Stimulated activated CD4-positive, alpha-beta T cell treated with anti-CD3 and anti-CD28 coated beads, Interleukin-1b, Interleukin-23, amount 100 ng/mL, for 4 hours (primary cell): ENCODE results near the gene KRTAP9-1.
"Not testable (repeated sequence)": the region's sequence is repeated elsewhere in the genome, so short reads cannot be mapped to it uniquely, and the experiment has no call there.

Experiments
- DNase-seq, 2 donors: peaks; one replicate each; pipeline ENCODE4 v3.0.0-alpha.2; 2020; ENCODE audit warnings: low read depth in 2 of 2

The KRTAP9-1 gene

GRCh38 chr17:41178843-41179616, 10.7 kb upstream of the KRTAP9-1 start:
- DNase-seq = no peak

- DNase-seq = no peak
These were observed 5.2 kb upstream of the KRTAP9-1 start, which contains the start of gene KRTAP4-1 for GRCh38 chr17:41184480-41184961. Gene KRTAP4-1 (minus strand): TSS chr17:41184911. CDS start chr17:41184854, 57 bp downstream.

GRCh38 chr17:41185001-41185400, 4.7 kb upstream of the KRTAP9-1 start:
- DNase-seq = no peak

GRCh38 chr17:41186872-41187271, 2.8 kb upstream of the KRTAP9-1 start:
- no peak for DNase-seq

GRCh38 chr17:41190328-41190727, 641 bp downstream of the KRTAP9-1 start:
- DNase-seq = no peak

- no peak for DNase-seq
These were observed 6.4 kb downstream of the KRTAP9-1 start for GRCh38 chr17:41196068-41196467.

GRCh38 chr17:41199421-41200078, 9.9 kb downstream of the KRTAP9-1 start:
- no peak for DNase-seq

GRCh38 chr17:41211845-41212466, 22.3 kb downstream of the KRTAP9-1 start:
- no peak for DNase-seq

- DNase-seq = no peak
These were observed 23.0 kb downstream of the KRTAP9-1 start for GRCh38 chr17:41212524-41213169.

GRCh38 chr17:41215681-41216080, 26.0 kb downstream of the KRTAP9-1 start:
- DNase-seq = no peak

GRCh38 chr17:41223821-41224220, 34.1 kb downstream of the KRTAP9-1 start:
- no peak for DNase-seq

- no peak for DNase-seq
These were observed 36.4 kb downstream of the KRTAP9-1 start for GRCh38 chr17:41226051-41226450.

- not testable (repeated sequence) for DNase-seq
These were observed 37.0 kb downstream of the KRTAP9-1 start, which contains the start of gene KRTAP9-2 for GRCh38 chr17:41226598-41227095. Gene KRTAP9-2 (plus strand): TSS chr17:41226648. CDS start chr17:41226655, 7 bp downstream.

- no peak for DNase-seq
These were observed 40.4 kb downstream of the KRTAP9-1 start for GRCh38 chr17:41230094-41230493.

GRCh38 chr17:41231731-41232130, 42.0 kb downstream of the KRTAP9-1 start:
- no peak for DNase-seq

- not testable (repeated sequence) for DNase-seq
These were observed 42.9 kb downstream of the KRTAP9-1 start, which contains the start of gene KRTAP9-3 for GRCh38 chr17:41232399-41233105. Gene KRTAP9-3 (plus strand): TSS chr17:41232449. CDS start chr17:41232502, 53 bp downstream.

GRCh38 chr17:41237116-41237515, 47.4 kb downstream of the KRTAP9-1 start:
- not testable (repeated sequence) for DNase-seq

GRCh38 chr17:41237949-41238437, 48.3 kb downstream of the KRTAP9-1 start, which contains the start of gene KRTAP9-8:
Gene KRTAP9-8 (plus strand): TSS chr17:41237999. CDS start chr17:41238052, 53 bp downstream.
- not testable (repeated sequence) for DNase-seq
